Hepatocyte (in vitro differentiated cells): ENCODE data around the gene CDHR3. TPM values are rescaled to one million over a fixed set of nuclear protein-coding genes. Genes with fewer than 3 reads are reported as not detected.
A peak's percentile ranks its signal among the peaks of the same experiment; 100 is the strongest.

Experiments used
- DNase-seq: peaks from one replicate; pipeline ENCODE4 v3.0.0-alpha.2; 2016; ENCODE audit warnings: low spot score
- H2AFZ ChIP-seq: fragments of 200-600 bp; sonication (generic); 2 replicates; pipeline ENCODE4 v1.6.0; 2016; ENCODE audit warnings: antibody characterized with exemption, mild to moderate bottlenecking
- H3K27ac ChIP-seq: fragments of 200-600 bp; sonication (generic); 2 replicates; pipeline ENCODE4 v1.5.1; 2016; ENCODE audit warnings: mild to moderate bottlenecking
- H3K27me3 ChIP-seq: fragments of 200-600 bp; sonication (generic); 2 replicates; pipeline ENCODE4 v1.6.1; 2016
- H3K36me3 ChIP-seq: fragments of 200-600 bp; sonication (generic); replicated peaks from 2 replicates; pipeline ENCODE4 v1.5.1; 2016; ENCODE audit warnings: low read depth; ENCODE audit not compliant: insufficient read depth
- H3K4me1 ChIP-seq: fragments of 200-600 bp; sonication (generic); 2 replicates; pipeline ENCODE4 v1.5.1; 2016; ENCODE audit warnings: mild to moderate bottlenecking, moderate library complexity; ENCODE audit not compliant: insufficient read depth
- H3K4me2 ChIP-seq: fragments of 200-600 bp; sonication (generic); 2 replicates; pipeline ENCODE4 v1.6.0; 2016
- H3K4me3 ChIP-seq: fragments of 200-600 bp; sonication (generic); 2 replicates; pipeline ENCODE4 v1.5.1; 2016; ENCODE audit warnings: mild to moderate bottlenecking
- H3K79me2 ChIP-seq: fragments of 200-600 bp; sonication (generic); 2 replicates; pipeline ENCODE4 v1.6.0; 2017; ENCODE audit warnings: mild to moderate bottlenecking
- H3K9me2 ChIP-seq: fragments of 200-600 bp; sonication (generic); replicated peaks from 2 replicates; pipeline ENCODE4 v1.6.0; 2017; ENCODE audit warnings: mild to moderate bottlenecking; ENCODE audit not compliant: insufficient read depth
- H3K9me3 ChIP-seq: fragments of 200-600 bp; sonication (generic); 2 replicates; pipeline ENCODE4 v1.5.1; 2016; ENCODE audit warnings: low read depth, mild to moderate bottlenecking
- H4K20me1 ChIP-seq: fragments of 200-600 bp; sonication (generic); 2 replicates; pipeline ENCODE4 v1.6.0; 2016; ENCODE audit warnings: mild to moderate bottlenecking; ENCODE audit not compliant: insufficient read depth, poor library complexity, severe bottlenecking
- EZH2 ChIP-seq: fragments of 200-600 bp; sonication (generic); IDR thresholded peaks from 2 replicates; pipeline ENCODE4 v1.6.1; 2016; ENCODE audit warnings: antibody characterized with exemption, mild to moderate bottlenecking, borderline replicate concordance
- EZH2phosphoT487 ChIP-seq: fragments of 200-600 bp; sonication (generic); IDR thresholded peaks from one replicate; pipeline ENCODE4 v1.6.1; 2018; ENCODE audit warnings: antibody characterized with exemption, mild to moderate bottlenecking, low read depth, moderate library complexity; ENCODE audit not compliant: unreplicated experiment, severe bottlenecking
- WGBS: methylation state at CpG from one replicate; pipeline ENCODE4 v1.1.6; 2016; ENCODE audit warnings: low lambda C conversion rate; ENCODE audit errors: missing lambda C conversion rate; 5-methylcytosine and 5-hydroxymethylcytosine counted together
- polyA plus RNA-seq: library from polyadenylated mRNA; unstranded; fragments of >200 nt; fragmentation: Nextera tagmentation; extraction: Ambion mirVana; gene quantifications from 2 replicates; pipeline ENCODE4 v1.2.1, GENCODE V29; 2016
- total RNA-seq: library from RNA; depleted of rRNA; stranded (reverse); fragments of >200 nt; gene quantifications from 2 replicates; pipeline ENCODE4 v1.2.3, GENCODE V29; 2014
- TF ChIP-seq, protein P1 (sequence below): fragments of 200-600 bp; sonication (generic); IDR thresholded peaks from 2 replicates; pipeline ENCODE4 v1.5.1; 2016; ENCODE audit warnings: antibody characterized with exemption, mild to moderate bottlenecking; ENCODE audit not compliant: poor library complexity

The CDHR3 gene
- total and polyA plus RNA-seq, 2 experiments from 2014 or later = 3.3 to 6.9 TPM

DNA sequence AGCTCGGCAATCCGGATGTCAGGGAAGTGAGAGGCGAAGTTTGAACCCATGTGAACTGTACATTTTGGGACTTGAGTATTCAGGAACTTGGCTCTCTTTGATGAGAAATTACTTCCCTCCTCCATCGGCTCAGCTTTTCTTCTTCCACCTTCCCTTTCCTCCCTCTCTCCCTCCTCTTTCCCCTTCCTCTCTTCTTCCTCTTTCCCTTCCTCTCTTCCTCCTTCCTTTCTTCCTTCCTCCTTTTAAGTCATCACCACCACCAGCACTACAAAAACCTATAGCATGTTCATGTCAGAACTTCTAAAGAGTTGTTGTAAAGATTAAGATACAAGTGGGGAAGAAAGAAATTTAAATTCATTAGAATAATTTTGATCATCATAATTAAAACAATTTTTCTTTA, 31.9 kb upstream of the CDHR3 start:
- TF ChIP-seq EZH2 (no peak), EZH2phosphoT487 (no peak)
- TF ChIP-seq, protein P1, sequence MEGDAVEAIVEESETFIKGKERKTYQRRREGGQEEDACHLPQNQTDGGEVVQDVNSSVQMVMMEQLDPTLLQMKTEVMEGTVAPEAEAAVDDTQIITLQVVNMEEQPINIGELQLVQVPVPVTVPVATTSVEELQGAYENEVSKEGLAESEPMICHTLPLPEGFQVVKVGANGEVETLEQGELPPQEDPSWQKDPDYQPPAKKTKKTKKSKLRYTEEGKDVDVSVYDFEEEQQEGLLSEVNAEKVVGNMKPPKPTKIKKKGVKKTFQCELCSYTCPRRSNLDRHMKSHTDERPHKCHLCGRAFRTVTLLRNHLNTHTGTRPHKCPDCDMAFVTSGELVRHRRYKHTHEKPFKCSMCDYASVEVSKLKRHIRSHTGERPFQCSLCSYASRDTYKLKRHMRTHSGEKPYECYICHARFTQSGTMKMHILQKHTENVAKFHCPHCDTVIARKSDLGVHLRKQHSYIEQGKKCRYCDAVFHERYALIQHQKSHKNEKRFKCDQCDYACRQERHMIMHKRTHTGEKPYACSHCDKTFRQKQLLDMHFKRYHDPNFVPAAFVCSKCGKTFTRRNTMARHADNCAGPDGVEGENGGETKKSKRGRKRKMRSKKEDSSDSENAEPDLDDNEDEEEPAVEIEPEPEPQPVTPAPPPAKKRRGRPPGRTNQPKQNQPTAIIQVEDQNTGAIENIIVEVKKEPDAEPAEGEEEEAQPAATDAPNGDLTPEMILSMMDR = no peak
- peaks cover 6% of the 10 kb centered on the region for H3K4me1 ChIP-seq
- 63% methylated on average over 4 of the region's 4 CpGs for WGBS
- no peaks in the 10 kb centered on the region for H3K79me2 ChIP-seq
- no peaks in the 10 kb centered on the region for H3K9me2 ChIP-seq
- H3K9me3 ChIP-seq = no peaks in the 10 kb centered on the region
- no peak for DNase-seq
- H4K20me1 ChIP-seq = no peaks in the 10 kb centered on the region
- no peaks in the 10 kb centered on the region for H3K27me3 ChIP-seq
- no peak overlapping the region for H3K4me2 ChIP-seq
- no peak overlapping the region for H3K27ac ChIP-seq
- no peak overlapping the region for H3K4me3 ChIP-seq
- H3K36me3 ChIP-seq = no peaks in the 10 kb centered on the region
- H2AFZ ChIP-seq = no peak overlapping the region

DNA sequence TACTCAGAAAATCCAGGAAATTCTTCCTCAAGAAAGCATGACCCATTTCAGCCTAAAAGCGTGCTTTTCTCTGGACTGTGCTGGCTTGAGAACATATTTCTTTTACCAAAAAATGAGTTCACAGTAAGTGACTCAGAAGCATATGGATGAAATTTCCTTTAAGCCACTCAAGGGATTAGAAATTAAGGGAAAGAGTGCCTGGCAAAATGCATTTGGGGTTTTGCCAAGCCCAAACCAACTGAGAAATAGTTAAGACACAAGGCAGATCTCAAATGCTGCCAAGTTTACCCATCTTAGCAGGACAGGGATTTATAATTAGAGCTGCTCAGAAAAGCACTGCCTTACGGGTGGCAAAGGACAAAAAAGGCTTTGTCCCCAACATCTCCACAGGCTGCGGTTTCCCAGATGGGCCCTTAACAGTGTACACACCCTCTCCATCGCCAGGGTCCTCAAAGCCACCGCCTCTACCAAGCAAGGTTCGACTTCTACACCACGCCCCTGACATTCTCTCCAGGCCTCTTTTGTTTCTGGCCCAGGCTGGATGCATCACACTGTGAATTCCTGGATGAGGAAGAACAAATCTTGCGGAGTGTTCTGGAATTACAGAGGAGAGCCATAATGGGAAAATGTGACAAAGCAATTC, 30.1 kb upstream of the CDHR3 start:
- Histone ChIP-seq H3K4me3 (no peak overlapping the region), H3K9me2 (no peaks in the 10 kb centered on the region), H3K9me3 (no peaks in the 10 kb centered on the region), H2AFZ (no peak overlapping the region), H3K79me2 (no peaks in the 10 kb centered on the region), H3K27me3 (no peaks in the 10 kb centered on the region), H3K4me1 (peaks cover 6% of the 10 kb centered on the region), H3K4me2 (no peak overlapping the region), H3K36me3 (no peaks in the 10 kb centered on the region), H3K27ac (peak overlapping the region; percentile 72), H4K20me1 (no peaks in the 10 kb centered on the region)
- TF ChIP-seq EZH2 = no peak
- no peak for DNase-seq
- 59% methylated on average over 8 of the region's 8 CpGs for WGBS

DNA sequence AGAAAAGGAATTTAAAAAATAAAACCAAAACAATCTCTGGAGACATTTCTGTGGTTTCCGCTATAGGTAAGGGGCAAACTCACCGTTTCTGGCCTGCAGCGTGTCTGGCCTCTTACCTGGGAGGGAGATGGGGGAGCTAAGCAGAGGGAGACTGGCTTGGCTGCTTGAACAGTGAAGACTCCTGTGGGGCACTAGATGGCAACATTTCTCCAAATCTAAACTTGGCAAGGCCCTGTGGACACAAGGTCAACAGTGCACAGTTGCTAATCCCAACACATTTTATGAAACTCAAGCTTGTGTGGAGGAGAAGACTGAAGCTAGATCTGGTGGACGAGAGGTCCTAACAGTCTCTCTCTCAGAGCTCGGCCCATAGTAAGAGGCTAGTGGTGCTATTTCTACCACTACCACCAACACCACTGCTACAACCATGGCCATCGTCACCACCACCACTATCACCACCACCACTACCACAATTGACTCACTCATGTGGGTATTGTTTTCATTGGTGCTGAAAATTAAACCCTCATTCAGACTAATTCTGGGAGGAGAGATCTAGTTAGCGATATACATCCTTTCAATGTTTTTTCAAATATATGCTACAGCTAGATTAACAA, 28.4 kb upstream of the CDHR3 start:
- Histone ChIP-seq H3K9me3 (no peaks in the 10 kb centered on the region), H3K27ac (peak overlapping the region; percentile 26), H3K4me2 (no peak overlapping the region), H4K20me1 (no peaks in the 10 kb centered on the region), H3K4me1 (peaks cover 6% of the 10 kb centered on the region), H3K36me3 (no peaks in the 10 kb centered on the region), H3K27me3 (no peaks in the 10 kb centered on the region), H2AFZ (no peak overlapping the region), H3K79me2 (no peaks in the 10 kb centered on the region), H3K9me2 (no peaks in the 10 kb centered on the region), H3K4me3 (no peak overlapping the region)
- peak; percentile 62 for DNase-seq
- TF ChIP-seq, protein P1 = peak; percentile 52
- TF ChIP-seq EZH2phosphoT487 = no peak
- 75% methylated on average over 7 of the region's 7 CpGs for WGBS

- H4K20me1 ChIP-seq = no peaks in the 10 kb centered on the region
- no peaks in the 10 kb centered on the region for H3K79me2 ChIP-seq
- no peaks in the 10 kb centered on the region for H3K27me3 ChIP-seq
- peaks cover 6% of the 10 kb centered on the region for H3K4me1 ChIP-seq
- H3K9me2 ChIP-seq = no peaks in the 10 kb centered on the region
- H2AFZ ChIP-seq = no peak overlapping the region
- no peak for DNase-seq
- no peaks in the 10 kb centered on the region for H3K9me3 ChIP-seq
- WGBS = 62% methylated on average over 5 of the region's 5 CpGs
- H3K4me3 ChIP-seq = no peak overlapping the region
- peak overlapping the region; percentile 26 for H3K27ac ChIP-seq
- H3K4me2 ChIP-seq = no peak overlapping the region
- no peaks in the 10 kb centered on the region for H3K36me3 ChIP-seq
- TF ChIP-seq EZH2phosphoT487 = no peak
- TF ChIP-seq, protein P1 = no peak
- TF ChIP-seq EZH2 = no peak
Measured at GRCh38 chr7:105935250-105935649, 27.8 kb upstream of the CDHR3 start.
